COLO668 (cell line): ENCODE measurements around the gene FOLR3.
"Not testable (repeated sequence)": the region's sequence is repeated elsewhere in the genome, so short reads cannot be mapped to it uniquely, and the experiment has no call there.

Experiments
- DNase-seq: peaks from one replicate; lab custom pipeline; 2025; ENCODE audit not compliant: unreplicated experiment; lab: John Stamatoyannopoulos, UW

FOLR3 gene

DNA sequence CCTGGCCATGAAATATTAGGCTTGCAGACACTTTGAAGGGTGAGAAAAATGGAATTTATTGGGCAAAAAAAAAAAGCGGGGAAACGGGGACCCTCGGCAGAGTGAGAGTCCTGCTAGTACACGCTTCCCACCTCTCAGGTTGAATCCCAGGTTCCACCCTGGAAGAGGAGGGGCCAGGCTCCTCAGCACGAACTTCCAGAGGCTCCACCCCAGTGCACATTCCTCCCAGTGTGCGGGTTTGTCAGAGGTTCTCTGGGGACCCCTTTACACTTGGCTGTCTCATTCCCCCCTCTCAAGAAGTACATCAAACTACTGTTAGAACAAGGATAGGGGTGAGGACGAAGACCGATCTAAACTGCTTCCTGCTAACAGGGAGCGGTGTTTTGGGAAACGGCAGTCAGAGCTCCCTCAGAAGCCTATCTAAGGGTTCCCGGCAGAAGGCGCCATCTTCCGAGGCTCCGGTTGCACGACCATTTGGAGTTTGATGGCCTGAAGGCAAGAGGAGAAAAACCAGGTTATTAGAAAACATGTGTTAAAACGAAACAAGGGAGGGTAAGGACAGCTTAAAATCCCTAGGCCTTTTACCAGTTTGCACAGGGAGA, 27.5 kb downstream of the FOLR3 start:
- DNase-seq = no peak

DNA sequence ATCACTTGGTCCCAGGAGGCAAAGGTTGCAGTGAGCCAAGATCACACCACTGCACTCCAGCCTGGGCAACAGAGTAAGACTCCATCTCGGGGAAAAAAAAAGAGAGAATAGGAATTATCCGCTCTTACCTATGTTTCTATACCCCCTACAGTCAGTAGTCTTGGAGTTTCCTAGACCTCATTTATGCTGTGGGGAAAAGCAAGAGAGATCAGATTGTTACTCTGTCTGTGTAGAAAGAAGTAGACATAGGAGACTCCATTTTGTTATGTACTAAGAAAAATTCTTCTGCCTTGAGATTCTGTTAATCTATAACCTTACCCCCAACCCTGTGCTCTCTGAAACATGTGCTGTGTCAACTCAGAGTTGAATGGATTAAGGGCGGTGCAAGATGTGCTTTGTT, 28.7 kb downstream of the FOLR3 start:
- DNase-seq = not testable (repeated sequence)

DNA sequence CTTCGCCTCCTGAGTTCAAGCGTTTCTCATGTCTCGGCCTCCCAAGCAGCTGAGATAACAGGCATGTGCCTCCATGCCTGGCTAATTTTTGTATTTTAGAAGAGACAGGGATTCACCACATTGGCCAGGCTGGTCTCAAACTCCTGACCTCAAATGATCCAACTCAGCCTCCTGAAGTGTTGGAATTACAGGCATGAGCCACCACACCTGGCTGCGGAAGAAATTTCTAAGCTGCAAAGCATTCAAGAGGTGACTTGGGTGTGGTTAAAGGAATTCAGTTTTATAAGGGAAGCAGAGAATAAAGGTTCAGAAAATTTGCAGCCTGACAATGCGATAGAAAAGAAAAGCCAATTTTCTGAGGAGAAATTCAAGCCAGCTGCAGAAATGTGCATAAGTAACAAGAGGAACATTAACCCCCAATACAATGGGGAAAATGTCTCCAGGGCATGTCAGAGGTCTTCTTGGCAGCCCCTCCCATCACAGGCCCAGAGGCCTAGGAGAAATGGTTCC, 33.6 kb downstream of the FOLR3 start:
- not testable (repeated sequence) for DNase-seq

DNA sequence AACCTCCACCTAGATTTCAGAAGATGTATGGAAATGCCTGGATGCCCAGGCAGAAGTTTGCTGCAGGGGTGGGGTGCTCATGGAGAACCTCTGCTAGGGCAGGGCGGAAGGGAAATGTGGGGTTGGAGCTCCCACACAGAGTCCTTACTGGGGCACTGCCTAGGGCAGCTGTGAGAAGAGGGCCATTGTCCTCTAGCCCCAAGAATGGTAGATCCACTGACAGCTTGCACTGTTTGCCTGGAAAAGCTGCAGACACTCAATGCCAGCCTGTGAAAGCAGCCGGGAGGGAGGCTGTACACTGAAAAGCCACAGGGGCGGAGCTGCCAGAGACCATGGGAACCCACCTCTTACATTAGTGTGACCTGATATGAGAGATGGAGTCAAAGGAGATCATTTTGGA, 34.2 kb downstream of the FOLR3 start:
- not testable (repeated sequence) for DNase-seq

DNA sequence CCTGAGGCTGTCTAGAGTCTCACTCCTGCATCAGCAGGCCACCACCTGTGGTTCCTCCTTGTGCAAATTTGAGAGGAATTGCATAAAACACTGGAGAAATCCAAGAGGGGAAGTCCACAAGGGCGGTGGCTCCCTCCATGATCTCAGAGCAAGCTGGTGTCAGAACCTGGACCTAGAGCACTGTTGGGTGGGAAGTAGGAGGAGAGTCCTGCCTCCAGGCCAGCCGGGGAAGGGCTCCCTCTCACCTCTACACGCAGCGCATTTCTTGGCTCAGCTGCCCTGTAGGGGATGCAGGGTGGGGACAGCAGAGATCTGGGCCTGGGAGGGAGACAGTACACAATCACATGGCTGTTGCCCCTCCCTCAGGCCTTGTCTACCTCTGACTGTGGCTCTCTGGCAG, 36.5 kb downstream of the FOLR3 start:
- not testable (repeated sequence) for DNase-seq

DNA sequence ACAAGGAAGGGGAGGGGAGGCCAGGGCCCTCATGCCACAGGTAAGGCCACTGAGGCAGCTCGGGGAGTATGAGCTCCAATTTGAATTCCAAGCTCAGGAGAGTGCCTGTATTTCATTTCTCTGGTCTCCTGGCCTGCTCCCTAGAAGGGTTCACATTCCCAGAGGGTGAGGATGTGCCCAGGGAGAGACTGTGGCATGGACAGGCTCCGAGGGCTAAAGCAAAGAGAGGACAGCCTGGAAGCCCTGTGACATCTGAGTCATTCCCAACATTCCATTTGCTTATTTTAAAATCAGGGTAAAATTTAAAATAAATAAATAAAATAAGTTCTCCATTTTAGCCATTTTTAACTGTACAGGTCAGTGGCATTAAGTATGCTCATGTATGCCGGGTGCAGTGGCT, 37.8 kb downstream of the FOLR3 start:
- no peak for DNase-seq

DNA sequence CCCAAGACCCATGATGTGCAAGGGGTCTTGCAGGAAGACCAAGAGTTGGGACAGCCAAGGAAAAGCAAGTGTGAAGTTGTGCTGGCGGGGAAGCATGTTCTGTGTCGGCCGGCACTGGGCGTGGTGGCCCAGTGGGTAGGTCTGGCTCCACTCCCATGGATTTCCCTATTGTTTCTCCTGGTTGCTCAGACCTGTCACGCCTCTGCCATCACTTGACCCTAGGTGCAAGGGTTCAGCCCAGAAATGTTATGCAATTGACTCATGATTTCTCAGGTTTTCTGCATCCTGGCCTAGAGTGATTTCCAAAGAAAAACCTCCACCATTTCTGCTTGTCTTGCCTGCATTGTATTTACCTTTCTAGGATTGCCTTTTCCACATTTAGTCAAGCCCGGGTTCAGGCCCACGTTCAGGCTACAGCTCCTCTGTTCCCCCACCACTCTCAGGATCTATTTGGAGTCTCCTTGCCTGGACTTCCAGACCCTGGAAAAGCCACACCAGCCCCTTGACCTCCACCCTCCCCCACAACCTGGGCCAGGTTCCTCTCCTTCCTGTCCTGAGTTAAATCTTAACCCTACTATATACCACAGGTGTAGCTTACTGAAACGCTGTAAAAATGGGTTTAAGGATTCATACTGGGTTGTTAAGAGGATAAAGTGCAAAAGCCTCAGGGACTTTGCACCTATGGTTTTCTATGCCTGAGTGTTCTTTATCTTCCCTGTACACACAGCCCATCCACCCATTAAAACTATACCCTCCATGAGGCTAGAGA, 39.0 kb downstream of the FOLR3 start:
- DNase-seq = no peak

DNA sequence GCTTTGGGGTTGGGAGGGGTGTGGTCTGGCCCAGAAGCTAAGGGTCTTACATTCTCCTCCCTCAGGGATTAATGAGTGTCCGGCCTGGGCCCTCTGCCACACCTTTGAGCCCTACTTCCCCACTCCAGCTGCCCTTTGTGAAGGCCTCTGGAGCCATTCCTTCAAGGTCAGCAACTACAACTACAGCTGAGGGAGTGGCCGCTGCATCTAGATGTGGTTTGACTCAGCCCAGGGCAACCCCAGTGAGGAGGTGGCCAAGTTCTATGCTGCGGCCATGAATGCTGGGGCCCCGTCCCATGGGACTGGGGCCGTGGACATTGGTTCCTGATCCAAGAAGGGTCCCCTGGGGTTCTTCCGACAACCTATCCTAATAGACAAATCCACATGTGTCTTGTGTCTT, 42.1 kb downstream of the FOLR3 start:
- no peak for DNase-seq

DNA sequence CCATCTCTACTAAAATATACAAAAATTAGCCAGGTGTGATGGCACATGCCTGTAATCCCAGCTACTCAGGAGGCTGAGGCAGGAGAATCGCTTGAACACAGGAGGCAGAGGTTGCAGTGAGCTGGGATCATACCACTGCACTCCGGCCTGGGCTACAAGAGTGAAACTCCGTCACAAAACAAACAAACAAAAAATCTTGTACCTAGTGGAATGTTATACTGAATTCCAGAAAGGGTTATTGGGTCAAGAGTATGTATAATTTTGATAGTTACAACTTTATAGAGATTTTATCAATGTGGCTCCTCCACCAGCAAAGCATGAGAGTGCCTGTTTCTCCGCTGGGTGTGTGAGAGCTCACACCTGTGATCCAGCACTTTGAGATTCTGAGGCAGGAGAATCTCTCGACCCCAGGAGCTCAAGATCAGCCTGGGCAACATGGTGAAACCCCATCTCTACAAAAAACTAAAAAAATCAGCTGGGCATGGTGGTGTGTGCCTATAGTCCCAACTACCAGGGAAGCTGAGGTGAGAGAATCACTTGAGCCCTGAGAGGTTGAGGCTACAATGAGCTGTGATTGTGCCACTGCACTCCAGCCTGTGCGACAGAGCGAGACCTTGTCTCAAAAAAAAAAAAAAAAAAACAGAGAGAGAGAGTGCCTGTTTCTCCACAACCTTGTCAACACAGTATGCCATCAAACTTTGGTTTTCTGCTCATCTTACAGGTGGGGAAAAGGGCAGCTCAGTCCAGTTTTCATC, 43.7 kb downstream of the FOLR3 start:
- DNase-seq = no peak

DNA sequence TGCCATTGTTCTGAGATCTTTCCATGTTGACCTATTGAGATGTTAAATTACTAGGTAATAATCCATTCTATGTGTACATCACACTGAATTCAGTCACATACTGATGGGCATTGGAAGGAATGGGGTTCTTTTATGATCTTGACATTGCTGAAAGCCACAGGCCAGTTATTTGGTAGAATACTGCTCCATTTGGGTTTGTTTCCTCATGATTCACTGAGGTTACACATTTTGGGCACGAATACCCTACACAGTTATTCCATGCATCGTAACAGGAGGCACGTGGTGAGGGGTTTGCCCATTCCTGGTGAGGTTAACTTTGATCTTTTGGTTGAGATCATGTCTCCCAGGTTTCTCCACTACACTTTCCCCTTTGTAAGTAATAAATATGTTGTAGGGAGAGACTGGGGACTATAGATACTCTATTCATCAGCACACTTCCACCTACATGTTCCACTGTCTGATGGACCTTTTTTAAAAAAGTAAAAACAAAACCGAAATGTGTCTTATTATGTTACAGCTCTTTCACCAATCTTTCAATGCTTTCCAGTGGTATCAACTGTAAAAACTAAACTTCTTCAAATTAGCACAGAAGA, 44.4 kb downstream of the FOLR3 start:
- DNase-seq = no peak

DNA sequence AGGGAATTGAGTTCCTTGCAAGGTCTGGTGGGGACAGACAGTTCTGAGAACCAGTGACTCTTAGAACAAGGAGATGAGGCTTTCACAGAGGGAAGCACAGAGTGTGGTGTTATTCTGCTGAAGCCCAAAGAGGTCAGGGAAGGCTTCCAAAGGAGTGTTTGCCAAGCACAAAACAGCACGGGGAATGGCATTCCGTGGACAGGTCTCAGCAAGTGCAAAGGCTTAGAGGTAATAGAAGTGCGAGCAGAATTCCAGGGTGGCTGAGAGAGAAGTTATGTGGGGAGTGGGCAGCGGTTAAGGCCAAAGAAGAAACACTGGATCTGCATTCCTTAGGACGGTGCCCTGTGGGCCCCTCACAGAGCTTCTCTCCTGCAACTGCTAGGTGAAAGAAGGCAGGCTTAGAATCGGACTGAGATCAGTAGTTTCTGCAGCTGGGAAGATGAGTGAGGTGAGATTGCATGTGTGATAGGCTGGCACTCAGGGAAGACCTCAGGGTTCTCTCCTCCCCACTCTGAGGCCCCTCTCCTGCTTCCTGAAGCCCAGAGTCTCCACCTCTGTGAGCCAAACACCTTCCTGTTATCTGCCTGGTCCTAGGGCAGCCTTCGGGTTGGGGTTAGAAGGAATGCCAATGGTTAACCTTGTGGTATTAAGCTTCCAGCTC, 45.5 kb downstream of the FOLR3 start:
- not testable (repeated sequence) for DNase-seq

DNA sequence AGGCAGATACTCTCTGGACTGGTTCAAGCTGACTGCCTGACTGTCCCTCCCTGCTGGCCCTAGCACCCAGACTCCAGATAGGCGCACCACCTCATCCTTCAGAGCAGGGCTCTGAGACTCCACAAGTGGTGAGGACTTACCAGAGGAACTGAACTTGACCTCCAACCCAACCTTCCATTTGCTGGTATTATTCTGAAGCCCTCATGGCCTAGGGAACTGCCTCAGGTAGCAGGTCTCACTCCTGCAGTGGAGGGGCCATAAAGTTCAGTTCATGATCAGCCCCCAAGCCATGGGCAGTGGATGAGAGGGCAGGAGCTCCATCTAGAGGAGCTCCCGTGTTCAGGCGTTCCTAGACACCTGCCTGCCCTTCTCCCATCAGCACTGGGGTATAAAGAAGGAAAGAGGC, 46.0 kb downstream of the FOLR3 start:
- not testable (repeated sequence) for DNase-seq

DNA sequence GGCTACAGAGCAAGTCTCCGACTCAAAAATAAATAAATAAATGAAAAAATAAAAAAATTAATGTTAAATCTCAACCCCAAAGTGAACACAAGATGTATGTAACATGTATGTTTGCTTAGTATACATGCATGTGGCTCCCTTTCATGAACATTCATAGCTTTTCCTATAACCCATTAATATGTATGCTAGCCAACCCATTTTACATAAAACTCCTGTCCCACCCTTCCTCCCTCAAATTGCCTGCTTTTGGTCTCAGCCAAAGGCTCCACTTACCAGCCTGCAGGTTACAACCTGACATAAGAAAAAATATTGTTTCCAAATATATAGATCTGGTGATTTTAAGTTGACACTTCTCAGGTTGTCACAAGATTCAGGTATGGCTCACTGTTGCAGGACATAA, 52.7 kb downstream of the FOLR3 start:
- DNase-seq = no peak
